Activated B cell treated with CpG ODN at 0.5 μM for 24 hours (primary cell): Measurements from ENCODE around the gene GABBR2. TPM values are rescaled to one million over a fixed set of nuclear protein-coding genes. Genes with fewer than 3 reads are reported as not detected.

Source experiments
- ATAC-seq: fragments of 200-7000 bp; cut with Tn5 transposase; one replicate; pipeline ENCODE4 v1.10.0; 2021; ENCODE audit warnings: low read depth, mild to moderate bottlenecking, moderate library complexity
- CTCF ChIA-PET: fragments of 350-600 bp; sonication (Branson Sonifier 250); formaldehyde crosslinking; loops from one replicate; lab custom pipeline; 2021; ENCODE audit warnings: antibody characterized with exemption; lab: Charles Lee
- POLR2A ChIA-PET: fragments of 350-600 bp; sonication (Branson Sonifier 250); formaldehyde crosslinking; loops from one replicate; lab custom pipeline; 2021; ENCODE audit warnings: antibody characterized with exemption; lab: Charles Lee
- DNase-seq: peaks from one replicate; pipeline ENCODE4 v3.0.0; 2022
- H3K27ac Mint-ChIP-seq: one replicate; pipeline ENCODE4 v1.8.0; 2020; ENCODE audit warnings: mixed read lengths
- H3K27me3 Mint-ChIP-seq: one replicate; pipeline ENCODE4 v1.8.0; 2021; ENCODE audit warnings: mixed read lengths
- H3K36me3 Mint-ChIP-seq: one replicate; pipeline ENCODE4 v1.8.0; 2021; ENCODE audit warnings: low read depth, mixed read lengths
- H3K4me1 Mint-ChIP-seq: one replicate; pipeline ENCODE4 v1.8.0; 2021; ENCODE audit warnings: mixed read lengths
- H3K4me3 Mint-ChIP-seq: one replicate; pipeline ENCODE4 v1.8.0; 2020; ENCODE audit warnings: mild to moderate bottlenecking, mixed read lengths
- H3K9me3 Mint-ChIP-seq: one replicate; pipeline ENCODE4 v1.8.0; 2020; ENCODE audit warnings: mixed read lengths
- intact Hi-C: fragments of 100-400 bp; cut with micrococcal nuclease; formaldehyde crosslinking; loops from one replicate; pipeline ENCODE4 v1.15.1; 2024
- total RNA-seq: library from RNA; stranded (reverse); gene quantifications from 2 replicates; pipeline ENCODE4 v1.2.3, GENCODE V29; 2022
- TF ChIP-seq, protein P1 (sequence below): fragments of 200-600 bp; IDR thresholded peaks from one replicate; pipeline ENCODE4 v1.8.0; 2022; ENCODE audit warnings: antibody characterized with exemption, mild to moderate bottlenecking

Gene GABBR2
- total RNA-seq, 1 donor from 2014 or later: not detected

DNA sequence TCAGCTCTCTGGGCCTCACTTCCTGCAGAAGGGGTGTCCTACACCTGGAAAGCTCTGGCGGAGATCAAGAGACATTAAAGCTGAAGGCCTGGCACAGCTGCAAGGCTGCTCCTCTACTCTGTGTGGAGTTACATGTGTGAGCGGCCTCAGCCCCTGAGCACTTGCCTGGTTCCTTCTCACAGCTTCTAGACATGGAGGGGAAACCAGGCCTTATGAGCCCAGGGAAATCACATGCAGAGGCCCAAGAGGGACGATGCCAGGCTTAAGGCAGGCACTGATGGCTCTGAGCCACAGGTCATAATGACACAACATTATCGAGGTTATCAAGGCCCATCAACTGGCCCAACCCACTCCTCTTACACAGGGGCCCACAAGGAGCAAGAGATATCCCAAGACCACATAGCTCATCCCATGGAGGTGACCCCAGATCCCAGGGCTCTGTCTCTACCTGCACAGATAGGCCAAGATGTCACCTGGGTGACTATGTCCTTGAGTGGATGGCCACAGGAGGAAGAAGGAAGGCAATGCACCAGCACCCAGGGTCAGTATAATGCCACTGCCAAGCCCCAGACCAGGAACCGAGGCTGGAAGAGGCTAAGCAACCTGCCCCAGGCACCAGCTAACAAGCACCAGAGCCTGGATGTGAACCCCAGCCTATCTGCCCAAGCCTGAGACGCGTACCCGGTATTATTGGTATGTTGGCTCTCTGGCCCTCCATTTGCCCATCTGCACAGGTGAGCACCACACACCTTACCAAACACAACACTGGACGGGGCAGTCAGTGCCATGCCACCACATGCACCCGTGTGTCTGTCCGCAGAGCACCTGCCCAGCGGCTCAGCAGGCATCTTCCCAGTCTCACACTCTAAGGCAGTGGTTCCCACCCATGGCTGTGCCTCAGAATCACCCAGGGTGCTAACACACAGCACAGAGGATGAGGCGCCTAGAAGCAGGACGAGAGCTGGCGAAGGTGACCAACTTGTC, 143.3 kb downstream of the GABBR2 start:
- DNase-seq (no peak), ATAC-seq (no peak)
- Mint-ChIP-seq H3K4me1 (no peaks in the 10 kb centered on the region), H3K27me3 (peaks cover 1% of the 10 kb centered on the region), H3K36me3 (no peaks in the 10 kb centered on the region), H3K4me3 (no peak overlapping the region), H3K27ac (no peak overlapping the region), H3K9me3 (no peaks in the 10 kb centered on the region)
- intact Hi-C loops: no loop called here
- ChIA-PET CTCF (no interaction called here), POLR2A (no interaction called here)
- TF ChIP-seq, protein P1, sequence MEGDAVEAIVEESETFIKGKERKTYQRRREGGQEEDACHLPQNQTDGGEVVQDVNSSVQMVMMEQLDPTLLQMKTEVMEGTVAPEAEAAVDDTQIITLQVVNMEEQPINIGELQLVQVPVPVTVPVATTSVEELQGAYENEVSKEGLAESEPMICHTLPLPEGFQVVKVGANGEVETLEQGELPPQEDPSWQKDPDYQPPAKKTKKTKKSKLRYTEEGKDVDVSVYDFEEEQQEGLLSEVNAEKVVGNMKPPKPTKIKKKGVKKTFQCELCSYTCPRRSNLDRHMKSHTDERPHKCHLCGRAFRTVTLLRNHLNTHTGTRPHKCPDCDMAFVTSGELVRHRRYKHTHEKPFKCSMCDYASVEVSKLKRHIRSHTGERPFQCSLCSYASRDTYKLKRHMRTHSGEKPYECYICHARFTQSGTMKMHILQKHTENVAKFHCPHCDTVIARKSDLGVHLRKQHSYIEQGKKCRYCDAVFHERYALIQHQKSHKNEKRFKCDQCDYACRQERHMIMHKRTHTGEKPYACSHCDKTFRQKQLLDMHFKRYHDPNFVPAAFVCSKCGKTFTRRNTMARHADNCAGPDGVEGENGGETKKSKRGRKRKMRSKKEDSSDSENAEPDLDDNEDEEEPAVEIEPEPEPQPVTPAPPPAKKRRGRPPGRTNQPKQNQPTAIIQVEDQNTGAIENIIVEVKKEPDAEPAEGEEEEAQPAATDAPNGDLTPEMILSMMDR: no peak

DNA sequence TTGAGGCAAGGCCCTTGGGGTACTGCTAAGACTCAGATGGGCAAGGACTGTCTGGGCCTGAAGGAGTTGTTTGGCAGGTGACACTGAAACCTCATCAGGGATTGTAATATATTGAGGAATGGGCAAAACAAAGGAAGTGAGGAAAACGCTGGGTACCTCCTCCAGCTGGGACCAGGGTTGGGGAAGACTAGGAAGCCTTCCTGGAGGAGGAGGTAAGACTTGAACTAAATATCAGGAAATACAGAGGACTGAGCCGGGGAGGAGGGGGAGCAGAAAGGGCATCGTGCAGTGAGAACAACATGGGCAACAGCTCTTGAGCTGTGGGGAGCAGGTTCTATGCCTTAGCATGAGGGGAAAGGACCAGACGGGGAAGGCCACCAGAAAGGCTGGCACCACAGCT, 144.0 kb downstream of the GABBR2 start:
- Mint-ChIP-seq H3K27ac (no peak overlapping the region), H3K4me1 (no peaks in the 10 kb centered on the region), H3K4me3 (no peak overlapping the region), H3K27me3 (peaks cover 1% of the 10 kb centered on the region), H3K36me3 (no peaks in the 10 kb centered on the region), H3K9me3 (no peaks in the 10 kb centered on the region)
- DNase-seq (no peak), ATAC-seq (no peak)
- ChIA-PET CTCF (no interaction called here), POLR2A (no interaction called here)
- TF ChIP-seq, protein P1: no peak
- intact Hi-C loops: no loop called here

DNA sequence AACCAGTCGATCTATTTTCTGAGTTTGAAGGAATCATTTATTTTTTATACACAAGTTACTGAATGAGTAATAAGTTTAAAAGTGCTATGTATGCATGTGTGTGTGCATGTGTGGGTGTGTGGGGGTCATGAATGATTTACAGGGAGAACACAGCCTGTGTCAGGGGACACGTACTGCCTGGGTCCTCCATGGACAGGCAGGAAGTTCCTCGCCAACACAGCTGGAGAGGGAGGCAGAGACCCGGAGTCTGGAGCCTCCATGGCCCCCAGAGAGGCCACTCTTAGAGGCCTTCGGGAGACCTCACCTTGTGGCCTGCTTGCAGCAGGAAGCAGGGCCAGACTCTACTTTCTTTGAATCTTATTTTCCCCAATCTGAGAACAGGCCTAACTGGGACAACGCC, 144.7 kb downstream of the GABBR2 start:
- Mint-ChIP-seq H3K27ac (no peak overlapping the region), H3K9me3 (no peaks in the 10 kb centered on the region), H3K4me1 (no peaks in the 10 kb centered on the region), H3K4me3 (no peak overlapping the region), H3K27me3 (peaks cover 1% of the 10 kb centered on the region), H3K36me3 (no peaks in the 10 kb centered on the region)
- intact Hi-C loops: no loop called here
- TF ChIP-seq, protein P1: no peak
- ATAC-seq (no peak), DNase-seq (no peak)
- ChIA-PET CTCF (no interaction called here), POLR2A (no interaction called here)

DNA sequence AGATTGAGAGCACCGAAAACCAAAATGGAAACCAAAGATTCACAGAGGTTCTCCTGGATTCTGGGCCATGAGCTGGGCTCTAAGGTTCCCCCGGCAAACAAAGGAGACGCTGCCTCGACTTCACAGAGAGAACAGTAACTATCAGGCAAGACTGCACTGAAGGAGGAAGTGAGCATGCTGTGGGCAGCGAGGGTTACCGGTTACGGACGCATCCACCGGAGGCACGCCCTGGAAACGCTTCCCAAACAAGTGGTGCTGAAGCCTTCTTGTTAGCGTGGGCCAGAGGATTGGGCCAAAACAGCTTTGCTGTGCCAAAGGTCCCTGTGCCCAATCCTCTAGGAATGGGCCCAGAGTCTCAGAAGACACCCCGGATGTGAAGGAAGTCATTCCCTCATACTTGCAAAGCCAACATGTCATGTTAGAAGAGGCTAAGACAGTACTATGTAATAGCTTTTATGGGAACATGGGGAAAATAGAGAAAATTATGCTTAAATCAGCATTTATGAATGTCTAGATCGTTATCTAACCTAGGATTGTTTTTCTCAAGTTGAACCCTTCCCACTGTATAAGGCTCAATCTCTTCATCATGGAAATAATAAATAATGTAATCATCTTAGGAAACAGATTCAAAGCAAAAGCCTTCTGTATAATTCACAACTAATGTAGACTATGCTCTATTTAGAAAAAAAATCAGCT, 145.4 kb downstream of the GABBR2 start:
- no peaks in the 10 kb centered on the region for H3K4me1 Mint-ChIP-seq
- H3K4me3 Mint-ChIP-seq: no peak overlapping the region
- intact Hi-C loops: no loop called here
- no peaks in the 10 kb centered on the region for H3K9me3 Mint-ChIP-seq
- no peak for ATAC-seq
- H3K27ac Mint-ChIP-seq: no peak overlapping the region
- ChIA-PET CTCF (no interaction called here), POLR2A (no interaction called here)
- no peaks in the 10 kb centered on the region for H3K36me3 Mint-ChIP-seq
- H3K27me3 Mint-ChIP-seq: peaks cover 1% of the 10 kb centered on the region
- TF ChIP-seq, protein P1: no peak
- DNase-seq: no peak

DNA sequence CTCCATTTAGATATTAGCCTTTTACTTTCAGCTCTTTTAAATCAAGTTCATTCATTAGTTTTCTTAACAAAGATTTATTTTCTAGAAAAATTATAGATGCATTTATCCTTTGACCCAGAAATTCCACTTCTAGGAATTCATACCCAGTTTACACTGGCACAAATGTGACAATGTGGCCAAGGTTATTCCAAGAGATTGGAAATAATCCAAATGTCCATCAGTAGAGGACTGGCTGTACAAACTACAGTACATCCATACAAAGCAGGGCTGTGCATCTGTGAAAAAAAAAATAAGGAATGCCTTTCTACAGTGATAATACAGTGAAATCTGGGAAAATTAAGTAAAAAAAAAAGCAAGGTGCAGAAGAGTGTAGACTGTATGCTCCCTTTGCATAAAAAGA, 149.2 kb downstream of the GABBR2 start:
- ATAC-seq: no peak
- intact Hi-C loops: no loop called here
- H3K4me3 Mint-ChIP-seq: no peak overlapping the region
- TF ChIP-seq, protein P1: no peak
- peaks cover 10% of the 10 kb centered on the region for H3K27me3 Mint-ChIP-seq
- DNase-seq: no peak
- CTCF ChIA-PET: no interaction called here
- H3K9me3 Mint-ChIP-seq: no peaks in the 10 kb centered on the region
- no peak overlapping the region for H3K27ac Mint-ChIP-seq
- H3K4me1 Mint-ChIP-seq: no peaks in the 10 kb centered on the region
- POLR2A ChIA-PET: no interaction called here
- H3K36me3 Mint-ChIP-seq: no peaks in the 10 kb centered on the region
